Activated CD4-positive, alpha-beta memory T cell treated with anti-CD3 and anti-CD28 coated beads for 36 hours (primary cell): ENCODE measurements around the gene DNAJB6. TPM values are rescaled to one million over a fixed set of nuclear protein-coding genes. Genes with fewer than 3 reads are reported as not detected.

Experiments used
- CTCF ChIA-PET: fragments of 350-600 bp; sonication (Branson Sonifier 250); formaldehyde crosslinking; loops from one replicate; lab custom pipeline; 2021; ENCODE audit warnings: antibody characterized with exemption, inconsistent platforms; lab: Charles Lee
- POLR2A ChIA-PET: fragments of 350-600 bp; sonication (Branson Sonifier 250); formaldehyde crosslinking; loops from one replicate; lab custom pipeline; 2021; ENCODE audit warnings: antibody characterized with exemption; lab: Charles Lee
- DNase-seq: peaks from one replicate; pipeline ENCODE4 v3.0.0-alpha.2; 2020
- H3K27ac Mint-ChIP-seq: one replicate; pipeline ENCODE4 v1.8.0; 2021; ENCODE audit warnings: mixed read lengths
- H3K27me3 Mint-ChIP-seq: one replicate; pipeline ENCODE4 v1.8.0; 2021; ENCODE audit warnings: mixed read lengths
- H3K36me3 Mint-ChIP-seq: one replicate; pipeline ENCODE4 v1.8.0; 2021; ENCODE audit warnings: mixed read lengths
- H3K4me1 Mint-ChIP-seq: one replicate; pipeline ENCODE4 v1.8.0; 2021; ENCODE audit warnings: low read depth, mixed read lengths
- H3K4me3 Mint-ChIP-seq: one replicate; pipeline ENCODE4 v1.8.0; 2021; ENCODE audit warnings: mild to moderate bottlenecking, mixed read lengths
- H3K9me3 Mint-ChIP-seq: one replicate; pipeline ENCODE4 v1.8.0; 2021; ENCODE audit warnings: mixed read lengths
- intact Hi-C: fragments of 100-400 bp; cut with micrococcal nuclease; formaldehyde crosslinking; loops from one replicate; pipeline ENCODE4 v1.15.1; 2023
- total RNA-seq, 2 experiments: library from RNA; stranded (reverse); gene quantifications; one replicate each; pipeline ENCODE4 v1.2.3, GENCODE V29; 2021

The DNAJB6 gene
- total RNA-seq, 2 experiments from 2014 or later, result 90.7 to 97.2 TPM

- Mint-ChIP-seq H3K27me3 (no peaks in the 10 kb centered on the region), H3K4me3 (no peak overlapping the region), H3K36me3 (no peaks in the 10 kb centered on the region), H3K4me1 (peaks cover 2% of the 10 kb centered on the region), H3K9me3 (no peaks in the 10 kb centered on the region), H3K27ac (no peak overlapping the region)
- DNase-seq, result no peak
- POLR2A ChIA-PET, result no interaction called here
- CTCF ChIA-PET, result interaction anchor here (1.5 kb wide), 1 partner anchor 9 kb away, joined by 6 read pairs; no protein-coding TSS in a partner anchor
- intact Hi-C loops, result no loop called here
Measured at GRCh38 chr7:157464971-157465886, 128.4 kb downstream of the DNAJB6 start.

- Mint-ChIP-seq H3K36me3 (no peaks in the 10 kb centered on the region), H3K9me3 (no peaks in the 10 kb centered on the region), H3K4me3 (no peak overlapping the region), H3K27ac (no peak overlapping the region), H3K27me3 (no peaks in the 10 kb centered on the region), H3K4me1 (peaks cover 9% of the 10 kb centered on the region)
- ChIA-PET POLR2A (no interaction called here), CTCF (interaction anchor here (1.5 kb wide), 1 partner anchor 8 kb away, joined by 6 read pairs; no protein-coding TSS in a partner anchor)
- DNase-seq, result no peak
- intact Hi-C loops, result no loop called here
Measured at GRCh38 chr7:157465891-157466866, 129.4 kb downstream of the DNAJB6 start.

GRCh38 chr7:157466867-157467261 lies 130.1 kb downstream of the DNAJB6 start:
- Mint-ChIP-seq H3K9me3 (no peaks in the 10 kb centered on the region), H3K4me1 (peaks cover 16% of the 10 kb centered on the region), H3K36me3 (no peaks in the 10 kb centered on the region), H3K27me3 (no peaks in the 10 kb centered on the region), H3K4me3 (no peak overlapping the region), H3K27ac (no peak overlapping the region)
- ChIA-PET POLR2A (no interaction called here), CTCF (no interaction called here)
- intact Hi-C loops, result no loop called here
- no peak for DNase-seq

Other genes starting within 250 kb of the DNAJB6 start
- 10 to 100 TPM; 59.8 to 59.9 TPM for gene UBE3C, start 198.1 kb upstream of the DNAJB6 start, total RNA-seq